Neuronal stem cell (in vitro differentiated cells): Measurements from ENCODE around the gene IQCF2.
"Not testable (repeated sequence)": the region's sequence is repeated elsewhere in the genome, so short reads cannot be mapped to it uniquely, and the experiment has no call there.

ENCODE experiments used
- DNase-seq: peaks from one replicate; pipeline ENCODE4 v3.0.0-alpha.2; 2013; ENCODE audit warnings: low spot score
- H2AFZ ChIP-seq: one replicate; pipeline ENCODE4 v1.6.1; 2013; ENCODE audit warnings: mild to moderate bottlenecking, low read length, inconsistent platforms
- H2AK5ac ChIP-seq: 2 replicates; pipeline ENCODE4 v1.6.1; 2013; ENCODE audit warnings: low read depth, mild to moderate bottlenecking, inconsistent platforms, low read length, moderate library complexity, mixed read lengths
- H2BK120ac ChIP-seq: 2 replicates; pipeline ENCODE4 v1.6.1; 2013; ENCODE audit warnings: low read depth, mild to moderate bottlenecking, inconsistent platforms, low read length, moderate library complexity, mixed read lengths
- H2BK12ac ChIP-seq: one replicate; pipeline ENCODE4 v1.6.1; 2013; ENCODE audit warnings: low read length, inconsistent platforms
- H2BK15ac ChIP-seq: 2 replicates; pipeline ENCODE4 v1.6.1; 2013; ENCODE audit warnings: mild to moderate bottlenecking, low read length, inconsistent platforms, mixed read lengths
- H2BK5ac ChIP-seq: one replicate; pipeline ENCODE4 v1.6.1; 2013; ENCODE audit warnings: inconsistent platforms, mild to moderate bottlenecking, low read length, moderate library complexity
- H3K14ac ChIP-seq: one replicate; pipeline ENCODE4 v1.6.1; 2013; ENCODE audit warnings: low read length, inconsistent platforms
- H3K18ac ChIP-seq: 2 replicates; pipeline ENCODE4 v1.6.1; 2013; ENCODE audit warnings: low read length, inconsistent platforms
- H3K23ac ChIP-seq: 2 replicates; pipeline ENCODE4 v1.6.1; 2013; ENCODE audit warnings: low read depth, mild to moderate bottlenecking, mixed read lengths, low read length, inconsistent platforms; ENCODE audit not compliant: poor library complexity
- H3K27ac ChIP-seq: replicated peaks from 3 replicates; pipeline ENCODE4 v1.5.1; 2013; ENCODE audit warnings: low read length, inconsistent platforms
- H3K27me3 ChIP-seq, 3 experiments: 2 replicates each; pipeline ENCODE4 v1.6.1; 2013; ENCODE audit warnings: low read length in 3 of 3, mild to moderate bottlenecking in 2 of 3, inconsistent platforms in 1 of 3, low read depth in 1 of 3, mixed read lengths in 1 of 3, moderate library complexity in 1 of 3; ENCODE audit not compliant: control insufficient read depth in 3 of 3, insufficient read depth in 3 of 3
- H3K36me3 ChIP-seq, 2 donors: replicated peaks in 1 of 2; 2 replicates each; pipeline ENCODE4 v1.6.1; 2013; ENCODE audit warnings: low read length in 2 of 2; ENCODE audit not compliant: control insufficient read depth in 2 of 2, insufficient read depth in 2 of 2
- H3K4ac ChIP-seq: 2 replicates; pipeline ENCODE4 v1.6.1; 2013; ENCODE audit warnings: inconsistent platforms, mild to moderate bottlenecking, low read length, moderate library complexity
- H3K4me1 ChIP-seq, 2 donors: 1 replicate in 1 of 2; 2 replicates in 1 of 2; pipeline ENCODE4 v1.6.1; 2013; ENCODE audit warnings: low read length in 2 of 2, low read depth in 1 of 2; ENCODE audit not compliant: control insufficient read depth in 2 of 2, insufficient read depth in 1 of 2
- H3K4me2 ChIP-seq: one replicate; pipeline ENCODE4 v1.6.1; 2013; ENCODE audit warnings: mild to moderate bottlenecking, low read length, inconsistent platforms; ENCODE audit not compliant: insufficient read depth, poor library complexity, severe bottlenecking
- H3K4me3 ChIP-seq, 2 donors: 2 replicates each; pipeline ENCODE4 v1.5.1; 2013; ENCODE audit warnings: low read length in 2 of 2, mild to moderate bottlenecking in 2 of 2, inconsistent platforms in 1 of 2, moderate library complexity in 1 of 2
- H3K79me1 ChIP-seq: one replicate; pipeline ENCODE4 v1.6.1; 2013; ENCODE audit warnings: low read depth, mild to moderate bottlenecking, inconsistent platforms, low read length, moderate library complexity
- H3K9ac ChIP-seq: one replicate; pipeline ENCODE4 v1.6.1; 2013; ENCODE audit warnings: mild to moderate bottlenecking, low read depth, low read length, inconsistent platforms; ENCODE audit not compliant: poor library complexity
- H3K9me3 ChIP-seq, 2 donors: replicated peaks in 1 of 2; 2 replicates each; pipeline versions ENCODE3 to v1.6.1; 2013; ENCODE audit warnings: low read length in 2 of 2, mild to moderate bottlenecking in 2 of 2, inconsistent platforms in 1 of 2, low read depth in 1 of 2, mixed read lengths in 1 of 2, moderate library complexity in 1 of 2; ENCODE audit not compliant: control insufficient read depth in 2 of 2, insufficient read depth in 1 of 2
- H4K8ac ChIP-seq: one replicate; pipeline ENCODE4 v1.6.1; 2013; ENCODE audit warnings: low read depth, mild to moderate bottlenecking, inconsistent platforms, low read length, moderate library complexity
- H4K91ac ChIP-seq: one replicate; pipeline ENCODE4 v1.6.1; 2013; ENCODE audit warnings: low read length, low read depth, mild to moderate bottlenecking, inconsistent platforms; ENCODE audit not compliant: poor library complexity
- WGBS, 2 donors: extraction: QIAGEN DNeasy Blood & Tissue Kit; methylation state at CpG; one replicate each; pipeline ENCODE4 v1.1.7; 2013; ENCODE audit warnings: missing lambda C conversion rate in 2 of 2, mixed read lengths in 1 of 2; ENCODE audit not compliant: insufficient read length in 2 of 2, insufficient replicate concordance in 1 of 2; ENCODE audit errors: extremely low coverage in 2 of 2; 5-methylcytosine and 5-hydroxymethylcytosine counted together

Gene IQCF2

DNA sequence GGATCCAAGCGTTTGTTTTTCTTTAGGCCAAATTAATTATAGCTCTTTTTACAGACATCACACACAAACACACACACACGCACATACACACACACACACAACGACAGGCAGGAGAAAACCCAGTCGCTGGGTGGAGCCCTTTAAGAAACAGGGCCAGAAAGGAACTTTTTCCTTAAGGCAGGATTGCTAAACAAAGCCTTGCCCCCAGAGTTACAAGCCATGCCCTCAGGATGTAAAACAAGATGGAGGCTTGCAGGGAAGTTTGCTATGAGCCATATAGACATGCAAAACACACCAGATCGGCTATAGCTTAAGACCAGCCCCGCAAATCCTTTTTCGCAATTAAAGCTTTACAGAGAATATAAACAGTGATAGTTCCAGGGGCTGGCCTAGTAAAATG lies 16.3 kb upstream of the IQCF2 start:
- no peaks in the 10 kb centered on the region for H3K27me3 ChIP-seq
- no CpG with 5 or more reads among the region's 7 CpGs for WGBS, 2 donors
- H3K4me1 ChIP-seq = no peaks in the 10 kb centered on the region
- H3K4me3 ChIP-seq = no peak overlapping the region
- no peak overlapping the region for H2AK5ac ChIP-seq
- H3K4ac ChIP-seq = no peak overlapping the region
- no peak overlapping the region for H2BK5ac ChIP-seq
- H3K27ac ChIP-seq = no peak overlapping the region
- H2AFZ ChIP-seq = peak overlapping the region; percentile 67
- no peaks in the 10 kb centered on the region for H3K79me1 ChIP-seq
- H3K9ac ChIP-seq = no peak overlapping the region
- DNase-seq = no peak
- H3K4me2 ChIP-seq = no peak overlapping the region
- no peak overlapping the region for H2BK120ac ChIP-seq
- H3K36me3 ChIP-seq = no peaks in the 10 kb centered on the region
- no peak overlapping the region for H4K8ac ChIP-seq
- peaks cover 0 to 2% of the 10 kb centered on the region in 2 donors for H3K9me3 ChIP-seq
- H4K91ac ChIP-seq = no peak overlapping the region
- no peak overlapping the region for H3K18ac ChIP-seq
- no peak overlapping the region for H3K23ac ChIP-seq
- no peak overlapping the region for H2BK15ac ChIP-seq
- H3K14ac ChIP-seq = no peak overlapping the region
- H2BK12ac ChIP-seq = no peak overlapping the region

DNA sequence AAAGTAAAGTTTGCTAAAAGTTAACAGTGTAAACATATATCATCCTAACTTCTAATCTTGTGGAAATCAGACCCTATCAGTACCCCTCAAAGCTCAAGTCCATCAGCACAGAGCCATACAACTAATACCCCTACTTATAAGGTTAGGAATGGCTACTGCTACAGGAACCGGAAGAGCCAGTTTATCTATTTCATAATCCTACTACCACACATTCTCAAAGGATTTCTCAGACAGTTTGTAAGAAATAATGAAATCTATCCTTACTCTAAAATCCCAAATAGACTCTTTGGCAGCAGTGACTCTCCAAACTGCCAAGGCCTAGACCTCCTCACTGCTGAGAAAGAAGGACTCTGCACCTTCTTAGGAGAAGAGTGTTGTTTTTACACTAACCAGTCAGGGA lies 6.0 kb upstream of the IQCF2 start:
- no CpG with 5 or more reads among the region's 1 CpG for WGBS, 2 donors
- not testable (repeated sequence) for H3K9me3 ChIP-seq, H2AK5ac ChIP-seq

DNA sequence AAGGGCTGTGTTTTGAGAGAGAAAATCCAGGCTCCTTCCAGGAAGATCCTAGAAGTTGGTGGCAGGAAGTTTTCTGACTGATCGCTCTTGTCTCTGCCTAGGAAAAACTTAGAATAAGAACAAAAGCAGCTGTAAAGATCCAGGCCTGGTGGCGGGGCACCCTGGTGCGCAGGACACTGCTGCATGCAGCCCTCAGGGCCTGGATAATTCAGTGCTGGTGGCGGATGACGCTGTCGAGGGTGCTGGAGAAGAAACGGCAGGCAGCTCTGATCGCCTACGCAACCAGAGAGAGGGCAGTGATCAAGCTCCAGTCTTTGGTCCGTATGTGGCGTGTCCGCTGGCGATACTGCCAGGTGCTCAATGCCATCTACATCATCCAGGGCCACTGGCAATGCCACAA lies 1.5 kb downstream of the IQCF2 start:
- Histone ChIP-seq H2AFZ (no peak overlapping the region), H3K14ac (no peak overlapping the region), H3K4me3 (no peak overlapping the region), H3K27me3 (no peaks in the 10 kb centered on the region), H2BK15ac (no peak overlapping the region), H3K9ac (no peak overlapping the region), H2BK12ac (no peak overlapping the region), H2BK120ac (no peak overlapping the region), H3K27ac (no peak overlapping the region), H3K79me1 (no peaks in the 10 kb centered on the region), H3K9me3 (no peaks in the 10 kb centered on the region), H3K4ac (no peak overlapping the region), H4K91ac (no peak overlapping the region), H3K4me1 (no peaks in the 10 kb centered on the region), H4K8ac (no peak overlapping the region), H2AK5ac (no peak overlapping the region), H3K36me3 (no peaks in the 10 kb centered on the region), H3K23ac (no peak overlapping the region), H3K4me2 (no peak overlapping the region), H3K18ac (no peak overlapping the region), H2BK5ac (no peak overlapping the region)
- WGBS, 2 donors = no CpG with 5 or more reads among the region's 13 CpGs
- no peak for DNase-seq

More for the DNA sequence above, 6.0 kb upstream of the IQCF2 start:
- H3K4me3 ChIP-seq, H2AFZ ChIP-seq, H3K79me1 ChIP-seq, H3K4me2 ChIP-seq, H3K18ac ChIP-seq, H3K9ac ChIP-seq, H2BK5ac ChIP-seq, H3K14ac ChIP-seq, H4K8ac ChIP-seq, H2BK12ac ChIP-seq, H4K91ac ChIP-seq, H3K27ac ChIP-seq, H3K4me1 ChIP-seq, H3K27me3 ChIP-seq, H2BK15ac ChIP-seq, H2BK120ac ChIP-seq, DNase-seq, H3K36me3 ChIP-seq, H3K23ac ChIP-seq, H3K4ac ChIP-seq: not testable (repeated sequence)

DNA sequence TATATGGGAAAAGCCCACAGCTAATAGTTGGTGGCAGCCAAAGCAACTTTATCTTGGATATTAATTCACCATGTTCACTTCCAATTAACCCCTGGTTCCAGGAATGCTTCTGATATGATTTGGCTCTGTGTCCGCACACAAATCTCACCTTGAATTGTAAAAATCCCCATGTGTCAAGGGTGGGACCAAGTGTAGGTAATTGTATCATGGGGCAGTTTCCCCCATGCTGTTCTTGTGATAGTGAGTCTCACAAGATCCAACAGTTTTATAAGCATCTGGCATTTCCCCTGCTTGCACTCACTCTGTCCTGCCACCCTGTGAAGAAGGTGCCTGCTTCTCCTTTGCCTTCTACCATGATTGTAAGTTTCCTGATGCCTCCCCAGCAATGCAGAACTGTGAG lies 7.5 kb downstream of the IQCF2 start:
- not testable (repeated sequence) for H3K14ac ChIP-seq, H2BK15ac ChIP-seq, H2AFZ ChIP-seq, DNase-seq, H3K27me3 ChIP-seq, H3K27ac ChIP-seq, H2BK120ac ChIP-seq, H2BK12ac ChIP-seq, H3K9me3 ChIP-seq, H4K91ac ChIP-seq, H3K4me3 ChIP-seq, H3K36me3 ChIP-seq, H2AK5ac ChIP-seq, H3K23ac ChIP-seq, H4K8ac ChIP-seq, H3K4ac ChIP-seq, H3K79me1 ChIP-seq, H3K4me2 ChIP-seq, H2BK5ac ChIP-seq, H3K4me1 ChIP-seq, H3K9ac ChIP-seq, H3K18ac ChIP-seq
- no CpG with 5 or more reads among the region's 1 CpG for WGBS, 2 donors
